Testis (tissue), 3 donors: Measurements from ENCODE around the gene CDSN. TPM values are rescaled to one million over a fixed set of nuclear protein-coding genes. Genes with fewer than 3 reads are reported as not detected.

Experiments
- DNase-seq: peaks from one replicate; pipeline ENCODE4 v3.0.0-alpha.2; 2019
- H3K27ac ChIP-seq, 2 donors: fragments of 200-600 bp; sonication (generic); one replicate each; pipeline ENCODE4 v1.5.1; 2019
- H3K27me3 ChIP-seq: fragments of 200-600 bp; sonication (generic); one replicate; pipeline ENCODE4 v1.5.1; 2019
- H3K36me3 ChIP-seq: fragments of 200-600 bp; sonication (generic); one replicate; pipeline ENCODE4 v1.5.1; 2017; ENCODE audit warnings: low read depth; ENCODE audit errors: missing control alignments
- H3K4me1 ChIP-seq: fragments of 200-600 bp; sonication (generic); one replicate; pipeline ENCODE4 v1.5.1; 2019
- H3K4me3 ChIP-seq, 2 donors: fragments of 200-600 bp; sonication (generic); one replicate each; pipeline ENCODE4 v1.5.1; 2017 to 2019
- H3K9me3 ChIP-seq: fragments of 200-600 bp; sonication (generic); one replicate; pipeline ENCODE4 v1.5.1; 2017
- CTCF ChIP-seq, 3 experiments: fragments of 450-650 bp in 2 of 3; fragments of 200-600 bp in 1 of 3; sonication (generic) in 1 of 3; IDR thresholded peaks; one replicate each; pipeline ENCODE4 v1.5.1; 2016 to 2019; ENCODE audit warnings: antibody characterized with exemption in 3 of 3, mild to moderate bottlenecking in 2 of 3, moderate library complexity in 1 of 3
- POLR2A ChIP-seq: fragments of 450-650 bp; IDR thresholded peaks from one replicate; pipeline ENCODE4 v1.6.1; 2017; ENCODE audit warnings: antibody characterized with exemption, mild to moderate bottlenecking, moderate library complexity
- WGBS, 2 donors: methylation state at CpG; one replicate each; pipeline ENCODE4 v1.1.5; 2018; 5-methylcytosine and 5-hydroxymethylcytosine counted together
- intact Hi-C: fragments of 100-400 bp; cut with DNase I; formaldehyde crosslinking; loops from one replicate; pipeline ENCODE4 v1.15.1; 2023; ENCODE audit warnings: low total_unique reads
- polyA plus RNA-seq: library from polyadenylated mRNA; stranded (reverse); fragments of 350-450 nt; fragmentation: Illumina TruSeq; extraction: RNeasy Lipid Tissue Mini Kit (QIAGEN cat#74804); gene quantifications from one replicate; pipeline ENCODE4 v1.2.3, GENCODE V29; 2014; ENCODE audit warnings: low read depth, low replicate concordance; ENCODE audit not compliant: insufficient read depth
- total RNA-seq, 2 donors: library from RNA; depleted of rRNA; stranded (reverse); fragments of >200 nt; gene quantifications; one replicate each; pipeline ENCODE4 v1.2.3, GENCODE V29; 2016

Gene CDSN
- total and polyA plus RNA-seq, 3 donors from 2014 or later, result 0.06 to 0.32 TPM; not detected in 1

- no peaks in the 10 kb centered on the region for H3K36me3 ChIP-seq
- WGBS, 2 donors, result 0 to 1% methylated on average over 40 to 65 of the region's 65 CpGs
- intact Hi-C loops, result no loop called here
- no peaks in the 10 kb centered on the region for H3K27me3 ChIP-seq
- peaks cover 11% of the 10 kb centered on the region for H3K4me1 ChIP-seq
- H3K27ac ChIP-seq, result peak within 1 kb of the TSS; percentile 74 to 82
- peak within 1 kb of the TSS; percentile 57 to 78 for H3K4me3 ChIP-seq
- H3K9me3 ChIP-seq, result no peaks in the 10 kb centered on the region
- peak; percentile 99 for DNase-seq
- TF ChIP-seq POLR2A (no peak), CTCF (IDR thresholded peaks at IDR 0.05) (no peak)
Observed at GRCh38 chr6:31158140-31158862, 38.1 kb upstream of the CDSN start, which contains the start of gene TCF19. TSS of gene TCF19 (plus strand) at chr6:31158589. CDS start at chr6:31159470, 881 bp downstream.

- Histone ChIP-seq H3K27me3 (no peaks in the 10 kb centered on the region), H3K4me1 (peaks cover 11% of the 10 kb centered on the region), H3K4me3 (peak within 1 kb of the TSS; percentile 57 to 78), H3K36me3 (no peaks in the 10 kb centered on the region), H3K27ac (peak within 1 kb of the TSS; percentile 74 to 82), H3K9me3 (no peaks in the 10 kb centered on the region)
- no peak for DNase-seq
- intact Hi-C loops, result no loop called here
- 3 to 6% methylated on average over 14 of the region's 14 CpGs for WGBS, 2 donors
- TF ChIP-seq POLR2A, result no peak
Observed at GRCh38 chr6:31157513-31158139, 37.4 kb upstream of the CDSN start, which contains the start of gene CCHCR1. TSS of gene CCHCR1 (minus strand) at chr6:31157802. CDS start at chr6:31157600, 202 bp downstream.

DNA sequence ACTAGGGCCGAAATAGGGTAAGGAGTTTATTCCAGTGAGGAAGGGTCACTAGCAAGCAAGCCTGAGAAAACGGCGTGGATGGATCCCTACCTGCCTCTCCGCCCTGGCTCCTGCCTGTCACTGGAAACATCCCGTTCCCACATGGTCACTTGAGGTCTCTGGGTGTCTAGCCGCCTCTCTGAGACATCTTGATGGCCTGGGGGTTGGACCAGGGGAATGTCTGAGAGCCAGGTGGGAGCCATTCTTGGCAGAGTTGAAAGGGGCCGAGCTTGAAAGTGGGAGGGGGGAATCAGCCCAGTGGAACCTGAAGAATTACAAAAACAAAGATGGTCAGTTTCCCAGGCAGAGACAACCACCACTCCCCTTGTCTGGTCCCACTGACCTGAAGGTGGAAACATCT lies 36.4 kb upstream of the CDSN start:
- Histone ChIP-seq H3K36me3 (no peaks in the 10 kb centered on the region), H3K27me3 (no peaks in the 10 kb centered on the region), H3K4me3 (no peak overlapping the region), H3K9me3 (no peaks in the 10 kb centered on the region), H3K27ac (no peak overlapping the region), H3K4me1 (peaks cover 11% of the 10 kb centered on the region)
- WGBS, 2 donors, result 84 to 94% methylated on average over 5 to 7 of the region's 7 CpGs
- TF ChIP-seq POLR2A (no peak), CTCF (IDR thresholded peaks at IDR 0.05) (no peak)
- intact Hi-C loops, result no loop called here
- no peak for DNase-seq

- Histone ChIP-seq H3K27ac (no peak overlapping the region), H3K4me1 (peaks cover 11% of the 10 kb centered on the region), H3K27me3 (no peaks in the 10 kb centered on the region), H3K36me3 (no peaks in the 10 kb centered on the region), H3K9me3 (no peaks in the 10 kb centered on the region), H3K4me3 (no peak overlapping the region)
- no peak for DNase-seq
- intact Hi-C loops, result no loop called here
- no peak for TF ChIP-seq POLR2A
- no peak for TF ChIP-seq CTCF (IDR thresholded peaks at IDR 0.05)
- 84 to 95% methylated on average over 13 to 15 of the region's 15 CpGs for WGBS, 2 donors
Observed at GRCh38 chr6:31154436-31154835, 34.2 kb upstream of the CDSN start.

GRCh38 chr6:31152781-31153180 lies 32.5 kb upstream of the CDSN start:
- Histone ChIP-seq H3K9me3 (no peaks in the 10 kb centered on the region), H3K27me3 (no peaks in the 10 kb centered on the region), H3K27ac (no peak overlapping the region), H3K4me3 (no peak overlapping the region), H3K4me1 (peaks cover 7% of the 10 kb centered on the region), H3K36me3 (no peaks in the 10 kb centered on the region)
- intact Hi-C loops, result no loop called here
- WGBS, 2 donors, result 86 to 94% methylated on average over 7 of the region's 7 CpGs
- DNase-seq, result no peak
- TF ChIP-seq CTCF (IDR thresholded peaks at IDR 0.05), result no peak
- no peak for TF ChIP-seq POLR2A
